Jurkat, Clone E6-1 (cell line): ENCODE measurements around the gene DNAJB6.

Experiments
- DNase-seq: peaks from one replicate; pipeline ENCODE4 v3.0.0-alpha.2; 2011; ENCODE audit warnings: low read depth, low spot score
- H3K4me3 ChIP-seq: 2 replicates; pipeline ENCODE4 v1.5.1; 2011; ENCODE audit warnings: mild to moderate bottlenecking, low read length, control low read depth, moderate library complexity

Gene DNAJB6

GRCh38 chr7:157418204-157419034, 81.6 kb downstream of the DNAJB6 start:
- DNase-seq = no peak
- no peak overlapping the region for H3K4me3 ChIP-seq

DNA sequence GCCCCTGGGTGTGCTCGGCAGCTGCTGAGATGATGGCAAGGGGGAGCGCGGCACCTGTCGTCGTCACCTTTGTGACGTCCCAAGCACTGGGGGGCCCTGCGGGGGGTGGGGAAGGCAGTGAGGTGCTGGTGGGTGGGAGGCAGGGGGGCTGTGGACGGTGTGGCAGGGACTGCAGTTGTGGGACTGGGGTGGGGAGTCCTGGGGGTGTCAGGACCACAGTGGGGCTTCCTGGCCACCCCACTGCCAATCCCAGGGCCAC, 82.2 kb downstream of the DNAJB6 start:
- no peak overlapping the region for H3K4me3 ChIP-seq
- DNase-seq = no peak

GRCh38 chr7:157422279-157422678, 85.5 kb downstream of the DNAJB6 start:
- H3K4me3 ChIP-seq = no peak overlapping the region

GRCh38 chr7:157423348-157423747, 86.5 kb downstream of the DNAJB6 start:
- DNase-seq = no peak
- no peak overlapping the region for H3K4me3 ChIP-seq

More at GRCh38 chr7:157422279-157422678, 85.5 kb downstream of the DNAJB6 start:
- no peak for DNase-seq

DNA sequence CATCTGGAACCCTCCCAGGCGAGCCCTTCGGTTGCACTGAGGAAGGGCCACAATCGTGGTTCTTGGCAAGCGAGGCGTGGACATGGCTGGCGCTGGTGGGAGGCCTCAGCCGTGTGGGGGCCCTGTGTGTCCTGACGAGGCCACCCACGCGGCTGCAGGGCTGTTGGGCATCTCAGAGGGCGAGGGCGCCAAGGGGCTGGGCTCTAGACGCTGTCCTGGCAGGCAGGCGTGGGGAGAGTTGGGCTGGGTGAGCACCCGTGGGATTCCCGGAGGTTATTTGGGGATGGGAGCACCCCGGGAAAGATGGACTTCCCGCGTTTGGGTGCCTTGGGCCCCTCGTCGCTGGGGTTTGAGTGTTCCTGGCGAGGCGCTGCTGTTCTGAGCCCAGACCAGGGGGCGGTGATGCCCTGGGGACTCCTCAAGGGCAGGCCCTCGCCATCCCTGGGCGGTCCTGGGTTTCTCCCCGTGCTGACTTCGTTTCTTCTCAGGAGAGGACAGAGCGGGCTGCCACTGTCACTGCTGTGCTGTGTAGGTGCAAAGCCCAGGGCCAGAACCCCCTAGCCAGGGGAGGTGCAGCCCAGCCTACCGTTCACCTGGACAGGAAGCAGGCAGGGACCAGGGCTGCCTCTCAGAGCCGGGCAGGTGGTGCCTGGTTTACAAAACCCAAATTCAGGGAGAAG, 87.2 kb downstream of the DNAJB6 start:
- no peak overlapping the region for H3K4me3 ChIP-seq

GRCh38 chr7:157425137-157425731, 88.4 kb downstream of the DNAJB6 start:
- H3K4me3 ChIP-seq = no peak overlapping the region
- DNase-seq = no peak

More for the DNA sequence above, 87.2 kb downstream of the DNAJB6 start:
- DNase-seq = no peak

DNA sequence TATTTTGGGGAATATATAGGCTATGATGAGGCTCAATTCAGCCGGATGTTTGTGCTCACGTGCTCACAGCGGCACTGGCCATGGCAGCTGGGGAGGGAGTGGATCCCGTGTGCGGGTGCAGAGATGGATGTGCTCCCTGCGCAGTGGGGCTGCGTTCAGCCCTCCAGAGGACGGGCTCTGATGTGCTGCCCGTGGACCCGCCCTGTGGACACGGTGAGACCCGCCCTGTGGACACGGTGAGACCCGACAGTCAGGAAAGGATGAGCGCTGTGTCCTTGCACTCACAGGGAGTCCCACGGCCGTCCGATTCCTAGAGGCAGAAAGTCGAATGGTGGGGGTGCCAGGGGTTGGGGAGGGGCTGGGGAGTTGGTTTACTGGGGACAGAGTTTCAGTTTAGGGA, 89.0 kb downstream of the DNAJB6 start:
- DNase-seq = no peak
- no peak overlapping the region for H3K4me3 ChIP-seq

DNA sequence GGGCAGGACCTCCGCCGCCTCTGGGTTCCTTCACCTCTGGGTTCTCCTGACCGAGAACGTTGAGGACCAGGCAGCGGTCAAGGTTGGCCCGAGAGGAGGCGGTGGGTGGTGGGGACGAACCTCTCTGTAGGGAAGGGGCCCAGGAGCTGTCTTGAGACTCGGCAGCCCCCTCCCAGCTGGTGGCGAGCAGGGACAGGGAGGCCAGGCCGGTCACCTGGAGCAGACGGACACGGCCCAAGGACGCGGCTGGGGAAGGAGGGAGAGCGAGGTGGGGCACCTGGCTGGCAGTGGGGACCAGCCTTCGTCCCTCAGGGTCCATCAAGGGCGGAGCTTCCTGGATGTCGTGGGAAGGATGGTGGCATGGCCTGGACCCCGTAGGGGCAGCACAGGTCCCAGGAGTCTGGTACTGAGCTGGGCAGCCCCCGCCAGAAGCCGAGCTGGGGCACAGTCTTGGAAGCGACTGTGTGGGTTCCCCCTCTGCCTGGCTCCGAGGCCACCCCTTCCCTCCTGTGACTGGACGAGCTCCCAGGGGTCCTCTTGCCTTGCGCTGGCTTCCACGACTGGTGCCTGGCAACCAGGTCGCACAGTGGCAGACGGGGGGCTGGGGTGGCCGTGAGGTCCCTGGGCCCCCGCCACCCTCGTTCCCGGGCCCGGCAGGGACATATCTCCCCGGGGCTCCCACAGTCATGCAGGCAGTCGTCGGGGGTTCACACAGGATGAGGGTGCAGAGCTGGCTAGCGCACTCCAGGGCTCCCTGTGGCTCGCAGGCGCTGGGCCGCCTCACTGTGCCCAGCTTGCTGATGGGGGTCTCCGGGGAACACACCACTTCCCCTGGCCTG, 89.9 kb downstream of the DNAJB6 start:
- no peak for DNase-seq
- no peak overlapping the region for H3K4me3 ChIP-seq

DNA sequence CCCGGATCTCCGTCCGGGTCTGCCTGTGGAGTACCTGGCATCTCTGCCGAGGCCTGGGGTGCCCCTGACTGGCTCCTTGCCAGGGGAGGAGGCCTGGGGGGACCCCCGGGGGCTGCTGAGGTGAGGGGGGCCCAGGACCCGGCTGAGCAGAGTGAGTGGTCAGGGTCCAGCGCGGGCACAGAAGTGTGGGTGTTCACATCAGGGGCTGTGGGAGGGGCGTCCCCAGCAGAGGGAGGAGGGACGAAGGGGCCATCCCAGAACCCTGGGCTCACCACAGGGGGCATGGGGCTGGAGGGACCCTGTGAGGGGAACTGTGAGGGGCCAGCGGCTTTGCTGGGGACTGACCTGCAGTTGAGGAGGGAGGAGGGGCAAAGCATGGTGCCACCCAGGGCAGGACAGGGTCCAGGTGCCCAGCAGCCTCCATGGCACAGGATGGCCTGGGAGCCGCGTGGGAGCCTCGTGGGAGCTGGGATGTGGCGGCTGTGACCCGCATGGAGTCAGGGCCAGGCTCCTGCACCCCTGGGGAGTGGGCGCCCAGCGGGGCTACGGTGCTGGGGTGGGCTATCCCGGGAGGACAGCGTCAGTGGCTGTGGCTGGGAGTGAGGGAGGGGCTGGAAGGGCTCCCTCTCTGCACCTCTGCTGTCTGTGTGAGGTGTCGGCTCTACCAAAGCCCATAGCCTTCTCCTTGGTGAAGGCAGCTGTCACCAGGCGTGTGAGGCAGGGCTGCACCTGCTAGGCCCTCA, 91.2 kb downstream of the DNAJB6 start:
- no peak for DNase-seq
- no peak overlapping the region for H3K4me3 ChIP-seq

DNA sequence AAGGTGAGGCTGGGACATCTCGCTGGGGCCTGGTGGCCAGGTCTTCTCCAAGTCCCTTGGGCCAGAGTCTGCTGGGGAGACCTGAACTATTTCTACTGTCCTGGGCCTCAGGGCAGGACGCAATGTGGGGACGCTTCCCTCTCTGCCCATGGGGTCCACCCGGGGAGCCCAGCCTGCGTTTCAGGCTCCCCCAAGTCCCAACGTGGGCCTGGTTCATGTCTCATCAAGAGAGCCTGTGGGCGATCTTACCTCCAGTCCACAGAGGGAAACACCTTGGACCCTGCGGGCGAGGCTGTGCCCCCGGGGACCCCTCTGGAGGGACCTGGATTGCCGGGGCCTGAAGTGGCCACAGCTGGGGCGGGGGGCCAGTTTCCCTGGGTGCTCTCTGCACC, 91.7 kb downstream of the DNAJB6 start:
- H3K4me3 ChIP-seq = no peak overlapping the region
- no peak for DNase-seq

DNA sequence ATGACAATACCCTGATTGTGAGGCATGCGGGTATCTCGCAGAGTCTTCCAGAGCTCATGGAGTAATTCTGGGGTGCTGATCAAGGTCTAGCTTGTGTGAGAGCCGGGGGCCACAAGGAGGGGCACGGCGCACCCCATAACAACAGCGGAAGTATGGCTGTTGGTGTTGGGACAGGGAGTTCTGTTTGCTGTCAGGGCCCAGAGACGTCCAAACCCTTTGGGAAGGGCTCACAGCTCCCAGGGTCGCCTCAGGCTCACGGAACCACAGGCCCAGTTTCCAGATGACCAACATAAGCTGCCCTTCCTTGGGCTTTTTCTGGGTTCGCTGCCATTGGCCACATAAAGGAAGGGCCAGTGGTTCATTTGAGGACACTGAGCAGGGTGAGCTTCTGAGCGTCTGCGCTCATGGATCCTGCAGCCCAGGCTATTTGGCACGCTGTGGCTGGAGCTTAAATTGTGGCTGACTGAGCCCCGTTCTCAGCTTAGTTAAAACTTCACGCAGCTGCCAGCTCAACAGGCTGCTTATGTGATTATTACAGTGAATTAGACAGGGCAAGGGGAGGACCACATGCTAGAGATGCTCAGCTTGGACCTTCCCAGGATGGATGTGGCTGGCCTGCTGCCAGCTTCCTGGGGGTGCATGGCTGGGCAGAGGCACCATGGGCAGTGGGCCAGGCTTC, 92.3 kb downstream of the DNAJB6 start:
- no peak for DNase-seq
- H3K4me3 ChIP-seq = no peak overlapping the region

DNA sequence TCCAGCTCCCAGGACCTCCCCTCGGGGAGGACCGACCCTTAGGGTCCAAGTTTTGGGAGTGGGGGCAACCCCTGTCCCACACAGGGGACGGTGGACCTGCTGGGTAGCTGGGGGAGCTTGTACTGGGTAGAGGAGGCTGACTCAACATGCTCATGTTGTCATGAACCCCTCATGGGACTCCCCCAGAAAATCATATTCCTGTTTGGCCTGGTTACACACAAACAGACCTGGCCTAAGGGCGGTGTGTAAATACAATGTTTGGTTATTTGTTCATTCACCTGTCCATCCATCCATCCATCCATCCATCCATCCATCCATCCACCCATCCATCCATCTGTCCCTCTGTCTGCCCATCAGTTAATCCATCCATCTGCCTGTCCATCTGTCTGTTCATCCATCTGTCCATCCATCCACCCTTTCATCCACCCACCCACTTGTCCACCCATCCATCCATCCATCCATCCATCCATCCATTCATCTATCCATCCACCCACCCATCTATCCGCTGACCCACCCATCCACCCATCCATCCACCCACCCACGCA, 92.9 kb downstream of the DNAJB6 start:
- no peak overlapping the region for H3K4me3 ChIP-seq
- no peak for DNase-seq

GRCh38 chr7:157430721-157431120, 93.9 kb downstream of the DNAJB6 start:
- H3K4me3 ChIP-seq = no peak overlapping the region
- no peak for DNase-seq

GRCh38 chr7:157431173-157431950, 94.6 kb downstream of the DNAJB6 start:
- DNase-seq = peak; percentile 62
- H3K4me3 ChIP-seq = no peak overlapping the region

- peak overlapping the region; percentile 28; the same call in 1 of the 2 replicates for H3K4me3 ChIP-seq
- DNase-seq = no peak
These were observed 95.2 kb downstream of the DNAJB6 start for GRCh38 chr7:157431951-157432540.

- peak overlapping the region; percentile 28 for H3K4me3 ChIP-seq
- DNase-seq = peak; percentile 41
These were observed 95.7 kb downstream of the DNAJB6 start for GRCh38 chr7:157432541-157432956.

- H3K4me3 ChIP-seq = peak overlapping the region; percentile 28
- peak; percentile 54 for DNase-seq
These were observed 96.3 kb downstream of the DNAJB6 start for GRCh38 chr7:157432957-157433576.
